ENCODE data around the gene GPS2. TPM values are rescaled to one million over a fixed set of nuclear protein-coding genes. Genes with fewer than 3 reads are reported as not detected.

Gene GPS2
- total RNA-seq, 2 experiments from 2014 or later, result 31.3 to 56.1 TPM

GRCh38 chr17:7281953-7282751 lies 33.0 kb downstream of the GPS2 start:
- intact Hi-C loops (cut with DNase I, micrococcal nuclease), result loop anchor here (1.0 to 2.0 kb wide), 15 partner anchors 25 to 279 kb away; partner anchors contain the start of genes ACAP1 (in 1 of the 2), DVL2 (in 1 of the 2), EIF5A (in 1 of the 2) and ELP5 (in 1 of the 2)
- ChIA-PET CTCF (interaction anchor here (0.6 to 5.9 kb wide), 10 partner anchors 9 to 482 kb away, joined by 3 to 45 read pairs (median 3); partner anchors contain the start of gene PHF23), POLR2A (interaction anchor here (0.6 kb wide), 1 partner anchor 177 kb away, joined by 3 read pairs; no protein-coding TSS in a partner anchor)
- ATAC-seq (no peak), DNase-seq (peak; percentile 24)
- Mint-ChIP-seq H3K4me3 (peak overlapping the region; percentile 70), H3K27ac (no peak overlapping the region), H3K27me3 (peaks cover 17% of the 10 kb centered on the region), H3K36me3 (ENCODE audit: low read depth) (no peaks in the 10 kb centered on the region), H3K9me3 (ENCODE audit: low read depth) (no peaks in the 10 kb centered on the region), H3K4me1 (peaks cover 21% of the 10 kb centered on the region)

- intact Hi-C loops (cut with DNase I, micrococcal nuclease), result loop anchor here (1.0 to 2.0 kb wide), 15 partner anchors 26 to 280 kb away; partner anchors contain the start of genes ACAP1 (in 1 of the 2), DVL2 (in 1 of the 2), EIF5A (in 1 of the 2) and ELP5 (in 1 of the 2)
Measured at GRCh38 chr17:7281074-7281952, 33.8 kb downstream of the GPS2 start, which contains the start of gene SLC2A4. Gene SLC2A4, plus strand, starts transcription at chr17:7281718. Its CDS starts 217 bp downstream, at chr17:7281935.

GRCh38 chr17:7280519-7281073 lies 34.6 kb downstream of the GPS2 start:
- peaks cover 21% of the 10 kb centered on the region for H3K4me1 Mint-ChIP-seq
- ChIA-PET CTCF (interaction anchor here (0.6 to 5.9 kb wide), 17 partner anchors 16 to 935 kb away, joined by 3 to 45 read pairs (median 3); partner anchors contain the start of genes NEURL4 and NLGN2), POLR2A (interaction anchor here (0.5 to 1.0 kb wide), 2 partner anchors 16 to 33 kb away, joined by 4 read pairs; no protein-coding TSS in a partner anchor)
- intact Hi-C loops (cut with DNase I, micrococcal nuclease), result loop anchor here (1.0 to 2.0 kb wide), 20 partner anchors 16 to 309 kb away; partner anchors contain the start of genes EIF5A (in 2 of the 2), ACAP1 (in 1 of the 2), DVL2 (in 1 of the 2) and ELP5 (in 1 of the 2)
- ATAC-seq (peak; percentile 84), DNase-seq (peak; percentile 92)
- peaks cover 17% of the 10 kb centered on the region for H3K27me3 Mint-ChIP-seq
- H3K27ac Mint-ChIP-seq, result no peak overlapping the region
- H3K36me3 Mint-ChIP-seq (ENCODE audit: low read depth), result no peaks in the 10 kb centered on the region
- peak overlapping the region; percentile 70 for H3K4me3 Mint-ChIP-seq
- no peaks in the 10 kb centered on the region for H3K9me3 Mint-ChIP-seq (ENCODE audit: low read depth)

More at GRCh38 chr17:7281074-7281952, 33.8 kb downstream of the GPS2 start, which contains the start of gene SLC2A4:
- Mint-ChIP-seq H3K27ac (no peak within 1 kb of the TSS), H3K36me3 (ENCODE audit: low read depth) (no peaks in the 10 kb centered on the region), H3K27me3 (peaks cover 17% of the 10 kb centered on the region), H3K9me3 (ENCODE audit: low read depth) (no peaks in the 10 kb centered on the region), H3K4me3 (peak within 1 kb of the TSS; percentile 70), H3K4me1 (peaks cover 21% of the 10 kb centered on the region)
- ATAC-seq (peak; percentile 87), DNase-seq (peak; percentile 96)
- POLR2A ChIA-PET, result interaction anchor here (0.5 to 1.0 kb wide), 2 partner anchors 17 to 32 kb away, joined by 4 read pairs; no protein-coding TSS in a partner anchor
- CTCF ChIA-PET, result interaction anchor here (0.7 to 5.9 kb wide), 15 partner anchors 10 to 279 kb away, joined by 3 to 45 read pairs (median 3); partner anchors contain the start of genes ACAP1, NEURL4 and NLGN2

GRCh38 chr17:7279448-7279847 lies 35.7 kb downstream of the GPS2 start:
- no peaks in the 10 kb centered on the region for H3K9me3 Mint-ChIP-seq (ENCODE audit: low read depth)
- ChIA-PET POLR2A (no interaction called here), CTCF (interaction anchor here (0.6 to 5.9 kb wide), 2 partner anchors 17 to 26 kb away, joined by 3 to 45 read pairs; no protein-coding TSS in a partner anchor)
- intact Hi-C loops (cut with DNase I, micrococcal nuclease), result no loop called here
- H3K27ac Mint-ChIP-seq, result no peak overlapping the region
- no peak for ATAC-seq
- no peaks in the 10 kb centered on the region for H3K36me3 Mint-ChIP-seq (ENCODE audit: low read depth)
- no peak for DNase-seq
- H3K4me1 Mint-ChIP-seq, result peaks cover 21% of the 10 kb centered on the region
- no peak overlapping the region for H3K4me3 Mint-ChIP-seq
- peaks cover 17% of the 10 kb centered on the region for H3K27me3 Mint-ChIP-seq

- H3K36me3 Mint-ChIP-seq (ENCODE audit: low read depth), result no peaks in the 10 kb centered on the region
Measured at GRCh38 chr17:7266784-7267183, 48.4 kb downstream of the GPS2 start.

GRCh38 chr17:7263801-7264078 lies 51.4 kb downstream of the GPS2 start:
- Mint-ChIP-seq H3K36me3 (ENCODE audit: low read depth) (peaks cover under 1% of the 10 kb centered on the region), H3K27ac (peak overlapping the region; percentile 59), H3K27me3 (peaks cover 25% of the 10 kb centered on the region), H3K4me1 (peaks cover 28% of the 10 kb centered on the region), H3K9me3 (ENCODE audit: low read depth) (no peaks in the 10 kb centered on the region), H3K4me3 (peak overlapping the region; percentile 35)
- no peak for DNase-seq
- ChIA-PET POLR2A (interaction anchor here (1.0 kb wide), 1 partner anchor 24 kb away, joined by 3 read pairs; the partner anchor contains the start of gene PHF23), CTCF (no interaction called here)
- intact Hi-C loops (cut with DNase I, micrococcal nuclease), result loop anchor here in 1 of 2 experiments (5.0 kb wide), 1 partner anchor 34 kb away; no protein-coding TSS in a partner anchor
- ATAC-seq, result no peak

More at GRCh38 chr17:7266784-7267183, 48.4 kb downstream of the GPS2 start:
- Mint-ChIP-seq H3K4me1 (peaks cover 20% of the 10 kb centered on the region), H3K4me3 (no peak overlapping the region), H3K27me3 (peaks cover 24% of the 10 kb centered on the region), H3K9me3 (ENCODE audit: low read depth) (no peaks in the 10 kb centered on the region), H3K27ac (no peak overlapping the region)
- POLR2A ChIA-PET, result no interaction called here
- intact Hi-C loops (cut with DNase I, micrococcal nuclease), result no loop called here
- ATAC-seq (no peak), DNase-seq (no peak)
- CTCF ChIA-PET, result interaction anchor here (0.9 to 2.1 kb wide), 3 partner anchors 30 to 221 kb away, joined by 3 to 11 read pairs (median 4); no protein-coding TSS in a partner anchor

GRCh38 chr17:7262935-7263800 lies 52.0 kb downstream of the GPS2 start:
- POLR2A ChIA-PET, result interaction anchor here (1.0 kb wide), 1 partner anchor 24 kb away, joined by 3 read pairs; the partner anchor contains the start of gene PHF23
- Mint-ChIP-seq H3K4me1 (peaks cover 28% of the 10 kb centered on the region), H3K27me3 (peaks cover 25% of the 10 kb centered on the region), H3K4me3 (peak overlapping the region; percentile 35), H3K27ac (peak overlapping the region; percentile 24), H3K9me3 (ENCODE audit: low read depth) (no peaks in the 10 kb centered on the region), H3K36me3 (ENCODE audit: low read depth) (peaks cover 5% of the 10 kb centered on the region)
- CTCF ChIA-PET, result no interaction called here
- ATAC-seq (peak; percentile 14), DNase-seq (peak; percentile 57)
- intact Hi-C loops (cut with DNase I, micrococcal nuclease), result loop anchor here in 1 of 2 experiments (5.0 kb wide), 1 partner anchor 34 kb away; no protein-coding TSS in a partner anchor

Other genes with a start within 250 kb of the GPS2 start
- not detected for gene CLEC10A, start 235.1 kb downstream of the GPS2 start, total RNA-seq
- gene ASGR2, start 200.5 kb downstream of the GPS2 start, total RNA-seq, result not detected
- 1 to 10 TPM; 1.1 to 2.2 TPM for gene ASGR1, start 136.0 kb downstream of the GPS2 start, total RNA-seq
- gene DLG4, start 95.5 kb downstream of the GPS2 start, total RNA-seq, result 10 to 100 TPM; 11.7 to 15.4 TPM
- gene ACADVL, start 95.4 kb downstream of the GPS2 start, total RNA-seq, result 100 to 1,000 TPM; 263 to 345 TPM
- gene DVL2, start 80.8 kb downstream of the GPS2 start, total RNA-seq, result 10 to 100 TPM; 49.1 to 53.3 TPM
- gene PHF23, start 75.9 kb downstream of the GPS2 start, total RNA-seq, result 10 to 100 TPM; 23.6 to 35.2 TPM
- gene GABARAP, start 72.9 kb downstream of the GPS2 start, total RNA-seq, result 100 to 1,000 TPM; 123 to 162 TPM
- 100 to 1,000 TPM; 158 to 203 TPM for gene CTDNEP1, start 63.6 kb downstream of the GPS2 start, total RNA-seq
- gene ELP5, start 63.1 kb downstream of the GPS2 start, total RNA-seq, result 10 to 100 TPM; 58.1 to 62.3 TPM
- gene CLDN7, start 52.9 kb downstream of the GPS2 start, total RNA-seq, result under 1 TPM; 0.53 to 0.72 TPM
- gene SLC2A4, start 33.6 kb downstream of the GPS2 start, total RNA-seq, result under 1 TPM; 0.16 to 0.25 TPM
- under 1 TPM; 0.34 to 0.67 TPM for gene YBX2, start 20.7 kb downstream of the GPS2 start, total RNA-seq
- gene EIF5A, start 7.7 kb downstream of the GPS2 start, total RNA-seq, result 100 to 1,000 TPM; 780 to 934 TPM
- 10 to 100 TPM; 22.5 to 29.1 TPM for gene NEURL4, start 14.0 kb upstream of the GPS2 start, total RNA-seq
- gene ACAP1, start 21.2 kb upstream of the GPS2 start, total RNA-seq, result 100 to 1,000 TPM; 343 to 375 TPM
- gene KCTD11, start 36.8 kb upstream of the GPS2 start, total RNA-seq, result 1 to 10 TPM; 5.0 to 6.1 TPM
- under 1 TPM in 1 of 2 experiments, not detected in 1; 0.16 TPM for gene TMEM95, start 39.8 kb upstream of the GPS2 start, total RNA-seq
- 1 to 10 TPM; 4.8 to 6.9 TPM for gene TNK1, start 65.7 kb upstream of the GPS2 start, total RNA-seq
- 10 to 100 TPM; 69.3 to 78.9 TPM for gene PLSCR3, start 79.2 kb upstream of the GPS2 start, total RNA-seq
- 10 to 100 TPM; 55.8 to 58.1 TPM for gene TMEM256, start 88.7 kb upstream of the GPS2 start, total RNA-seq
- gene NLGN2, start 92.5 kb upstream of the GPS2 start, total RNA-seq, result 1 to 10 TPM; 7.0 to 7.1 TPM
- gene SPEM1, start 105.0 kb upstream of the GPS2 start, total RNA-seq, result not detected
- gene SPEM2, start 110.3 kb upstream of the GPS2 start, total RNA-seq, result not detected
- not detected for gene SPEM3, start 113.5 kb upstream of the GPS2 start, total RNA-seq
- 10 to 100 TPM in 1 of 2 experiments, 1 to 10 TPM in 1; 8.7 to 10.7 TPM for gene TMEM102, start 120.1 kb upstream of the GPS2 start, total RNA-seq
- gene FGF11, start 124.2 kb upstream of the GPS2 start, total RNA-seq, result 10 to 100 TPM in 1 of 2 experiments, 1 to 10 TPM in 1; 6.9 to 10.6 TPM
- 1 to 10 TPM; 7.8 to 8.7 TPM for gene CHRNB1, start 129.7 kb upstream of the GPS2 start, total RNA-seq
- gene ZBTB4, start 164.3 kb upstream of the GPS2 start, total RNA-seq, result 10 to 100 TPM; 17.5 to 20.9 TPM
- not detected for gene SLC35G6, start 166.1 kb upstream of the GPS2 start, total RNA-seq
- 100 to 1,000 TPM; 193 to 203 TPM for gene POLR2A, start 169.0 kb upstream of the GPS2 start, total RNA-seq
- 10 to 100 TPM; 10.9 to 13.7 TPM for gene TNFSF12, start 233.7 kb upstream of the GPS2 start, total RNA-seq
- gene TNFSF13, start 243.4 kb upstream of the GPS2 start, total RNA-seq, result 1 to 10 TPM; 1.8 to 2.5 TPM
- gene SENP3, start 246.6 kb upstream of the GPS2 start, total RNA-seq, result 10 to 100 TPM; 59.0 to 78.9 TPM